ENCODE results near the gene ECEL1.

GRCh38 chr2:232449964-232450363 is 37.7 kb downstream of the ECEL1 start:
- TF ChIP-seq CTCF (IDR thresholded peaks at IDR 0.05; ENCODE audit: low read depth, low read length) (no peak), EZH2phosphoT487 (IDR thresholded peaks at IDR 0.05; ENCODE audit: low read depth) (no peak)
